ENCODE data around the gene CTNND2.

DNA sequence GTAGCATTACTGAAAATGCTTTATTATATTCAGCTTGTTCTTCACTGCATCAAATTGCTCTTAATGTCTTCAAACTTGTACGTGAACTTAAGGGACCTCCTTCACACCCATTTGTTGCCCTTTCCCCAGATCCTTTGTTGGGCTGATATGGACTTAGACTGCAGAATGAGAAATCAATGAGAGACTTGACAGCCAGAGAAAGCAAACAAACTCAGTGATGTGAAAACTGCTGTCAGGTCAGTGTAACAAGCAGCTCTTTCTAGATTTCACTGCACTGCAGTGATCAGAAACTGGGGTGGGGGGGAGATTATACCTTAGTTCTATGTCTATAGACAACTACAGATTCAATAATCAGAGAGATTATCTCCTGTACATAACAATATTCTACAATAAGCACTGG is 652.2 kb downstream of the CTNND2 start:
- TF ChIP-seq, protein P1, sequence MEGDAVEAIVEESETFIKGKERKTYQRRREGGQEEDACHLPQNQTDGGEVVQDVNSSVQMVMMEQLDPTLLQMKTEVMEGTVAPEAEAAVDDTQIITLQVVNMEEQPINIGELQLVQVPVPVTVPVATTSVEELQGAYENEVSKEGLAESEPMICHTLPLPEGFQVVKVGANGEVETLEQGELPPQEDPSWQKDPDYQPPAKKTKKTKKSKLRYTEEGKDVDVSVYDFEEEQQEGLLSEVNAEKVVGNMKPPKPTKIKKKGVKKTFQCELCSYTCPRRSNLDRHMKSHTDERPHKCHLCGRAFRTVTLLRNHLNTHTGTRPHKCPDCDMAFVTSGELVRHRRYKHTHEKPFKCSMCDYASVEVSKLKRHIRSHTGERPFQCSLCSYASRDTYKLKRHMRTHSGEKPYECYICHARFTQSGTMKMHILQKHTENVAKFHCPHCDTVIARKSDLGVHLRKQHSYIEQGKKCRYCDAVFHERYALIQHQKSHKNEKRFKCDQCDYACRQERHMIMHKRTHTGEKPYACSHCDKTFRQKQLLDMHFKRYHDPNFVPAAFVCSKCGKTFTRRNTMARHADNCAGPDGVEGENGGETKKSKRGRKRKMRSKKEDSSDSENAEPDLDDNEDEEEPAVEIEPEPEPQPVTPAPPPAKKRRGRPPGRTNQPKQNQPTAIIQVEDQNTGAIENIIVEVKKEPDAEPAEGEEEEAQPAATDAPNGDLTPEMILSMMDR (IDR thresholded peaks at IDR 0.05): no peak
- no peak for TF ChIP-seq RAD21 (IDR thresholded peaks at IDR 0.05; ENCODE audit: low read length)
- no peak for TF ChIP-seq POLR2AphosphoS5 (IDR thresholded peaks at IDR 0.05; ENCODE audit: low read depth, low read length)

Measured in SK-N-SH (cell line).